NCI-H1694 treated with DMSO at 0.1 percent for 48 hours (cell line): ENCODE measurements around the gene C19orf44.

Source experiments
- DNase-seq: peaks from one replicate; lab custom pipeline; 2025; lab: John Stamatoyannopoulos, UW

C19orf44 gene

GRCh38 chr19:16518061-16518460 is 21.9 kb downstream of the C19orf44 start:
- DNase-seq, result no peak

- DNase-seq, result no peak
Measured at GRCh38 chr19:16518483-16519229, 22.5 kb downstream of the C19orf44 start.

DNA sequence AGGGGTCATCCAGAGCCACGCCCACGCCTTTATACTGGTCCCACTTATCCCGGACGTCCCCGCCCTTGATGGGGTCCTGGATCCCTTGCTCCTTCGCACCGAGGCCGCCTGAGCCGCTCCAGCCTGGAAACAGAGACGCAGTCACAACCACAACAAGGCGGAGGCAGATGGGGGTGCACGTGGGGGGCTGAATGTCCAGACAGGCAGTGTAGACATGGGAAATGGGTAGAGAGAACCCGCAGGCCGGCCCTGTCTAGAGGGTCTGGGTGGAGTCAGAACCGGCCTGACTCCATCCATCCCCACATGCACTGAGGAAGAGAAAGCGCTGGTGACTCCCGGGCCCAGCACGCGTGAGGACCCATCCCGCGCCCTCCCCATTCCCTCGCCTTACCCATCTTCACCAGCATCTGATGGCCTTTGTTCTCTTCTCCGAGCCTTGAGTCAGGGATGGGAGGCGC is 23.1 kb downstream of the C19orf44 start:
- no peak for DNase-seq

DNA sequence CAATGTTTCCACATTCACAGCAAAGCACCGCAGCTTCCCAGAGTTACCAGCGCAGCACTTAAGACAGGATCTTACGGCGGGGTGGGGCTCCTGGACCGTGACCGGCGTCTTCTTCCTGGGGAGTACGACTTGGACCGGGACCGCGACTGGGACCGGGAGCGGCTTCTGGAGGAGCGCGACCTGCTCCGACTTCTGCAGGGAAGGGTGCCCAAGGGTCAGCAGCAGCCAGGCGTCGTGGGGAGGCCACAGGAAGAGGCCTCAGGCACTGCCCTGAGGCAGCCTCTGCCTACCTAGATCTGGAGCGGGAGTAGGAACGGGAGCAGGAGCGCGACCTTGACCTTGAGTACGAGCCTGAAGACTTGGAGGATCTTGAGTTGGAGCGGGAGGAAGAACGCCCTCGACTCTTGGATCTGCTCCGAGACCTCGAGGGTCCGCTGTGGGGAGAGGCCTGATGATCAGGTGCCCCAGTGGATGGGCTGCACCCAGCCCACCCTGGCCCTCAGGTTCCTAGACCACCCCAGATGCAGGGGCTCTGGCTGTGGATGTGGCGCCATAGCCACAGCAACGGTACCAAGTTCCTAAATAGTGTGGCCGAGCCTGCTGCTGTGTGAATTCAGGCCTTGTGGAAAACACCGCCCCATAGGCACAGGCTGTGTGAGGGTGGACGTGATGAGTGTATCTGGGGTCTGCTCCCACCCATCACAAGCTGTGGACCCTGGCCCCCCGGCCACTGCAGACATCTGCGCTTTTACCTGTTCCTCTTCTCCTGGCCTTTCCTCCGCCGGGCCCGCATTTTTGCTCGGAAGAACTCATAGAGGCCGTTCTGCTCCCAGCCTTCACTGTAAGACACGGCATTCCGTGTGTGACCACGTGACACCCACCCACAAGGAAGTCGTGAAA is 24.1 kb downstream of the C19orf44 start:
- no peak for DNase-seq

DNA sequence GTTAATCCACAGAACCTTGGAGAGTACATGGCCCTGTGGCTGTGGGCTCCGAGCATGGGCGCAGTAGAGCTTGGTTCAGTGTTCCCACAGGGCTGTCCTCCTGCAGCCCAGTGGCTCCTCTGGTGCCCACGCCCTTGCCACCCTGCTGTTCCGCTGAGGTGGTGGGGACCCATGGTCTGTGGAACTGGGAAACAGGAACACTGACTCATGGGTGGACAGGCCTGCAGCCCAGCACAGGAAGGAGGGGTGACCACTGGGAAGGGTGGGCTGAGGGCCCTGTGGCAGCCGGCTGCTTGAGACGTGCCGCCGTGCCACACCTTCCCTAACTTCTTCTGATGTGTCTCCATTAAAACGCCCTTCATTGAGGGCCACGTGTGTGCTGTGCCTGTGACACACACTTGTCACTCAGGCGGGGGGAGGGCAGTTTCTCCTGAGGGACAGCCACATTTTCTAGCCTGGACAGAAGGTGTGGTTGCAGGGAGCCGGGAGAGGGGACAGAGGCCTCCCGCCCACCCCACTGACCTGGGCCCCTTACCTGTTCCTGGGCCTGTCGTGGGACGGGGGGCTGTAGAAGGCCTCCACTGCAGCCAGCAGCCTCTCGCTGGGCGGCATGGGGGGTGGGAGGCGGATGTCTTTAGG is 24.9 kb downstream of the C19orf44 start:
- DNase-seq, result no peak

DNA sequence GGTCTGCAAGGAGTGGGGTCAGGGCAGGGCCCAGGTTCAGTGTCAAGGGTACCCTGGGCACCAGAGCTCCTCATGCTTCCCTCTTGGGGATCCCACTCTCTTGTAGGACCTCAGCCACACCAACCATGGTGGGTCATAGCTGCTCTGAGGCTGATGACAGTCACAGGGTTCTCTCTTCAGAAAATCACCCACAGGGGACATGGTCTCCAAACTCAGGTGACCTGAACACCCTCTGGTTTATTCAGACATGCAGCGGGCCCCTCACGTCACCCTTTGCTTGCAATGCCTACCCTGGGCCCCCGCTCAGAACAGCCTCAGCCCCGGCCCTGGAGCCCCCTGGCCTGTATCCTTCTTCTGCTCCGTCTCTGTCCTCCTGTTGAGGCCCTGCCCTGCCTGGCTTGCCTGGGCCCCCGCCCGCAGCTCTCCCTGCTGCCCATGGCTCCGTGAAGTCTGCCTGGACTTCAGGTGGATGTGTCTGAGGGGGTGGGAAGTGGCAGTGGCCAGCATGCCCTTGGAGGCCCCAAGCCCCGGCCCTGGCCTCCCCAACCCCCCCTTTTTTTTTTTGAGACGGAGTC is 25.6 kb downstream of the C19orf44 start:
- DNase-seq, result no peak

- no peak for DNase-seq
Measured at GRCh38 chr19:16522559-16523377, 26.6 kb downstream of the C19orf44 start.

DNA sequence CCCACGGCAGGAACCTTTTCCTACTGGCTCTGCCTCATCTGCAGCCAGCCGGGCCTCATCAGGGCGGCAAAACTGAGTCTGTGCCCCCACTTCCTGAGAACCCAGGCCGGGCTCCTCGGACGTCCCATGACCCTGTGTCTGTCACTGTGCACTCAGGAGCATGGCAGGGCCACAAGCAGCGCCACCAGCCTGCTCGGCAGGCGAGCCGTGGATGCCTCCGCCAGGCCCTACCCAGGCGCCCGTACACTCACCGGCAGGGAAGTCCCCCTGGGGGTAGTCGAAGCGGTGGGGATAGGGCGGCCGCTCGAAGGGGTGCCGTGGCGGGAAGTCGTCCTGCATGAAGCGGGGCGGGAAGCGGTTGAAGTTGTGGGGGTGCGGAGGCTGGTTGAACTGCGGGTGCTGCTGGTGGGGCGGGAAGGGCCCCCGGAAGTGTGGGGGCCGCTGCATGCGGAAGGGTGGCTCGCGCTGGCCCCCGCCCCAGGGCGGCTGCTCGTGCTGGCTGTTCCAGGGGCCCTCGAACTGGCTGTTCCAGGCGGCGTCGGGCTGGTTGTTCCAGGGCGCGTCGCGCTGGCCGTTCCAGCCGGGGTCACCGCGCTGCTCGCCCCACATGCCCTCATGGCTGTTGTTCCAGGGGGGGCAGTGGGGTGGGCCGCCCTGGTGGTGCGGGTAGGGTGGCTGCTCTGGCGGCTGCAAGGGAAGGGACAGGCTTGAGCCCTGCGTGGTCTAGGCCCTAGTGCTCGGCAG is 29.0 kb downstream of the C19orf44 start:
- DNase-seq, result no peak

- no peak for DNase-seq
Measured at GRCh38 chr19:16525751-16526481, 29.7 kb downstream of the C19orf44 start.

GRCh38 chr19:16527334-16527935 is 31.2 kb downstream of the C19orf44 start:
- no peak for DNase-seq

DNA sequence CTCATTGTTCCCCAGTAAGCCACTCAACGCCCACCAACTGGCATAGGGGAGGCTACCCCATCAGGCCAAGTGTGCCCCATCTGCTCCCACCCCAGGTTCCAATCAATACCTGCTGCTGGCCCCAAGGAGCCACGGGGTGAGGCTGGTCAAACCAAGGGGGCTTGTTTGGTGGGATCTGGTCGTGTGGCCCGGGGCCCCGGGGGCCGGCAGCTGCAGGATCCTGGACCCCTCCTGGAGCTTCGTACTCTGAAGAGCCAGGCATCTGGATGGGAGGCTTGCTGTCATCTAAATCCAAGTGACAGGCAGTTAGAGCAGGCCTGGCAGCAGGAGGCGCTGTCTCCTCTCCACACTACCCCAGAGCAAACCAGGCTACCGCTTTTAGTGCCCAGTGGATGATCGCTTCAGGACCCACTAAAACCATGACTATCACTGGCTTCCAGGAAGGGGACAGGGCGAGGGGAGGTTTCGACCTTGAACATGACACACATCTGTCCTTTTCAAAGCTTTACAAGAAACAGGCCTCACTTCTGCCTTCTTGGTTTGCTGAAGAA is 31.9 kb downstream of the C19orf44 start:
- peak; percentile 16 for DNase-seq

GRCh38 chr19:16529466-16530144 is 33.4 kb downstream of the C19orf44 start:
- DNase-seq, result no peak

DNA sequence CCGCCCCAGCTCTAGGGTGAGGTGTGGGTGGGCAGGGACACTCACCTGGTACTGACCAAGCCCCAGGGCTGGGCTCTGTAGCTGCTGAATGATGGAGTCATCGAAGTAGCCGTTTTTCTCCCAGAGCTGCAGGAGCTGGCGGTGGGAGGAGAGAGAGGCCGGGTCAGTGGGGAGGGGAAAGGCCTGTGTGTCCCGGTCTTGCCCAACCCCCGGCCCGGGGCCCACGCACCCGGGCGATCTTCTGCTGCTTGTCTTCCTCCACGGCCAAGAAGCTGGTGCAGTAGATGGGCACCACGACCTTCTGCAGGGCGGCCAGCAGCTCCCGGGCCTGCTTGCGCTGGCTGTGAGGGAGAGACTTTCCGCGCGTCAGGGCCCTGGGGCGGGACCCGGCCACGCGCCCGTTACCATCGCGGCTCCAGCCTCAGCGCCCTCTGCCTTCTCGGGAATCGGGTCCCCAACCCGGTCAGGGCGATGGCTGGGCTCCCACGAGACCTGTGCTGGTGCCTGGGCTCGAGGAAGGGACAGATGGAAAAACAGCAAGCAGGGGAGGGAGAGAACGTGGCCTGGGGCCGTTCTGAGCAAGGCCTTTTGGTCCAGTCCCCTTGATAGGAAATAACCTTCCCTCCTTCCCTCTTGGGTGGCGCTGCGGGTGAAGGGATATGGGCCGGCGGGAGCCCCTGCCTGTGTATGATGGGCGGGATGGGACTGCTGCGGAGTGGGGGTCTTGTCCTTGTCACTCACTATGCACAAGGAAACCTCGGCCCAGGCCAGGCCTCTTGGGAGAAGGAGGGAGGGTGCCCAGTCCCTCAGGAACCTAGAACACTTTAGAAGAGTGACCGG is 34.6 kb downstream of the C19orf44 start:
- DNase-seq, result no peak

DNA sequence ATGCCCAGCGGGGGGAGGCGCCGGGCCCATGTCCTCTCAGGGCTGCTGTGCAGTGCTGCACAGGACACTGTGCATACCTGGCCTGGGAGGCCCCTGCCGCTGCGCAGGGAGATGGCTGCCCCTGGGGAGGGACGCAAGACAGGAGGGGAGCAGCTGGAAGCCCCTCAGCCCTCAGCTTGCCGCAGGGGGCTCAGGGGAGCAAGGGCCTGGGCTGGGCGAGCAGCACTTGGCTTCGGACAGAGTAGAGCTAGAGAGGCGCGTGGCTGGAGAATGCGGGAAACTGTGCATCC is 35.1 kb downstream of the C19orf44 start:
- DNase-seq, result no peak

DNA sequence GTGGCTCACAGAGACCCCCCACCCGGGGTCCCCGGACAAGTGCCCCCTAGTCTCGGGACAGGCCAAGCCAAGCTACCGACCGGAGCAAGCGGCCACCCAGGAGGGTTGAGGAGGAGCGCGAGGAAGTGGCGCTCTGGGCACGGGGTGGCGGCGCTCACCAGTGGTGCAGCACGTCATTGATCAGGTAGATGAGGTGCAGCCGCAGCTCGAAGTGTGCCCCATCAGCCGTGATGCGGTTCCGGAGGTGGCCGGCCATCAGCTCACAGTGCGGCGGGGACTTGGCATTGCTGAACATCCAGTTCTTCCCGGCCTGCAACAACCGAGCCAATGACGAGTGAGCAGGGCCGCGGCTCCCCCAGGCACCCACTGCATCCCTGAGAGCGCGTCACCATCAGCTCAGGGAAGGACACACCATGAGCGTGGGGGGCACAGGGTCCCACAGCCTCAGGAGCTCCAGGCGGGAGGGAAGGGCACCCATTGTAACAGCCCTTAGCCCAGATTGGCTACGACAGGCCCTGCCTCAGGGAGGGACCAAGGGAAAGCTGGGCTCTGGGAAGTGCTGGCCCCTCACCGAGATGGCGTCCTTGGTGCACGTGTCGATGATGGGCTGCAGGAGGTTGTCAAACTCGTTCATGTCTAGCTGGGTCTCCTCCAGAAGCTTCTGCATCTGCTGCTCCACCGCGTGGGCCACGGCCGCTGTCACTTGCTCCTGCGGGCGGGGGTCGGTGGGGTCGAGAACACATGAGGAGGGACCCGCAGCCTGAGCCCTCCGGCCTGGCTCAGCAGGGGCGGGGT is 36.4 kb downstream of the C19orf44 start:
- no peak for DNase-seq

GRCh38 chr19:16535381-16535780 is 39.2 kb downstream of the C19orf44 start:
- no peak for DNase-seq

GRCh38 chr19:16536130-16536529 is 39.9 kb downstream of the C19orf44 start:
- DNase-seq, result no peak
